ENCODE results near the gene SYNM. TPM values are rescaled to one million over a fixed set of nuclear protein-coding genes. Genes with fewer than 3 reads are reported as not detected.

SYNM gene
- total RNA-seq, 1 donor from 2014 or later: 378 TPM

DNA sequence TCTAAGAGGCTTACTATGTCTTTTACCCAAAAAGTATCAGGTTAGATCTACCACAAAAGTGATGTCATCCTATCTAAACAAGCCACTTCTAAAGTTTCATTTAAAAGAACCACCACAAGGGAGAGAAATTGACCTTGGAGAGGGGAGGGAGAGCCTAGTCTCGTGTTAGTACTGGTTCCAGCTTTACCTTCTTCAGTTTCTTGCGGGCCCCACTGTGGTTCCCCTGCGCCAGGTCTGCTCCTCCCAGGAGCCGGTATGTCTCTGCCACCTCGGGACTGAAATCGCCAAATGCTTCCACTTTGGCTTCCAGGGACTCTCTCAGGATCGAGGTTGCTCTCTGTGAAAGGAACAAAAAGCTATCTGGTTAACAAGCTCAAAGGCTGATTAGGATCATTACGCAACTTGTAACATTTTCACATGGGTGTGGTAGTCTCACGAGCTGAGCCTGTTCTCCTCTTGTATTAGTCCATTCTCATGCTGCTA, 51.1 kb downstream of the SYNM start:
- intact Hi-C loops (cut with micrococcal nuclease): no loop called here

DNA sequence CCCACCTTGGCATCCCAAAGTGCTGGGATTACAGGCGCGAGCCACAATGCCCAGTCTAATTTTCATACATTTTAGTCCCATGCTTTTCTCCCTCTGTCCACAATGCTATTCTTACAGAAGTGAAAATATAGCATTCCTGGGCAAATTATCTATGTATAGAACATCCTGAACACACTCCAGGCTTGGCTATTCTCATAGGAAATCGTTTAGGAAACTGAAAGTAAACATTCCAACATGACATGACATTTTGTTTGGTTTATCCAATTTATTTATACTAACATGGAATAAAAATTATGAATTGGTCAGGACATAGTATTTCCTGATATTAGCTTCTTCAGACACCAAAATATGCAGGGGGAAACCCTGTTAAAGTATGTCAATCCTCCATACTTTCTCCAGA, 52.6 kb downstream of the SYNM start:
- Histone ChIP-seq H3K4me1 (peaks cover 6% of the 10 kb centered on the region), H3K27me3 (ENCODE audit: low read depth) (no peaks in the 10 kb centered on the region), H3K36me3 (peaks cover 49% of the 10 kb centered on the region), H3K27ac (replicated peaks) (no peak overlapping the region), H3K9me3 (replicated peaks) (no peaks in the 10 kb centered on the region), H3K4me3 (no peak overlapping the region)
- intact Hi-C loops (cut with micrococcal nuclease): no loop called here
- TF ChIP-seq, protein P1, sequence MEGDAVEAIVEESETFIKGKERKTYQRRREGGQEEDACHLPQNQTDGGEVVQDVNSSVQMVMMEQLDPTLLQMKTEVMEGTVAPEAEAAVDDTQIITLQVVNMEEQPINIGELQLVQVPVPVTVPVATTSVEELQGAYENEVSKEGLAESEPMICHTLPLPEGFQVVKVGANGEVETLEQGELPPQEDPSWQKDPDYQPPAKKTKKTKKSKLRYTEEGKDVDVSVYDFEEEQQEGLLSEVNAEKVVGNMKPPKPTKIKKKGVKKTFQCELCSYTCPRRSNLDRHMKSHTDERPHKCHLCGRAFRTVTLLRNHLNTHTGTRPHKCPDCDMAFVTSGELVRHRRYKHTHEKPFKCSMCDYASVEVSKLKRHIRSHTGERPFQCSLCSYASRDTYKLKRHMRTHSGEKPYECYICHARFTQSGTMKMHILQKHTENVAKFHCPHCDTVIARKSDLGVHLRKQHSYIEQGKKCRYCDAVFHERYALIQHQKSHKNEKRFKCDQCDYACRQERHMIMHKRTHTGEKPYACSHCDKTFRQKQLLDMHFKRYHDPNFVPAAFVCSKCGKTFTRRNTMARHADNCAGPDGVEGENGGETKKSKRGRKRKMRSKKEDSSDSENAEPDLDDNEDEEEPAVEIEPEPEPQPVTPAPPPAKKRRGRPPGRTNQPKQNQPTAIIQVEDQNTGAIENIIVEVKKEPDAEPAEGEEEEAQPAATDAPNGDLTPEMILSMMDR (IDR thresholded peaks at IDR 0.05; ENCODE audit: borderline replicate concordance): no peak
- DNase-seq: no peak

More for the DNA sequence above, 51.1 kb downstream of the SYNM start:
- H3K27ac ChIP-seq (replicated peaks): no peak overlapping the region
- H3K9me3 ChIP-seq (replicated peaks): no peaks in the 10 kb centered on the region
- H3K4me1 ChIP-seq: peaks cover 6% of the 10 kb centered on the region
- TF ChIP-seq, protein P1 (IDR thresholded peaks at IDR 0.05; ENCODE audit: borderline replicate concordance): no peak
- H3K36me3 ChIP-seq: peaks cover 41% of the 10 kb centered on the region
- H3K27me3 ChIP-seq (ENCODE audit: low read depth): no peaks in the 10 kb centered on the region
- no peak for DNase-seq
- H3K4me3 ChIP-seq: no peak overlapping the region

DNA sequence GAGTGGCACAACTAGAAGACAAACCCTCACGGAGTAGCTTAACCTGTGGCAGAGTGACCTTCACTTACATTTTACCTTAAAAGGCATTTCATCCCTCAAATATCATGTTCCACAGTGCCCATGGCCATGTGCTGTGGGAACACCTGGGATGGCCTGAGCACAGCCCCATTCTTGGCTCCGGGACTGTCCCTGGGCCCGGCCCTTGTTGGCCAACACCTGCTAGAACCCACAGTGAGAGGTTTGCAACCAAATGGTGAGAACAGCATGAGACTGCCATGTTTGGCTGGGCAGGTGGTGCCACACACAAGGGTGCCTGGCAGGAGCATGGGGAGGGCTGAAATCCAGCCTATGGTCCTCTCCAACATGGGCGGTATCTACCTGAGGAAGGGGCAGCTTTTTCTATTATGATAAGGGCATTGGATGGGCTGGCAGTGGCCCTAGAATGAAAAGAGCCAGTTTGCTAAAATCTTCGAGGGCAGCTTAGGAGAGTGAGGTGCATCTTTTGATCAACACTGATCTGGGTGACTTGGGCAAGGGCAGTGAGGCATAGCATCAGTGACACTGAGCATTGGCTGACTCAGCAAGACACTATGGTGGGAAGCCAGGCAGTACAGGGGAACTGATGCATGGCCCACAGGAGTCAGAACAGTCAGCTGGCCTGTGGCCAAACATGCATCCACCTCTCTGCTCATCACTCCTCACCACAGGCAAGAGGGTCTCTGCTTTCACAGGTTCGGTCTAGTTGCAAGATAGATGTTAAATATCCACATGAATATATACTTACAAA, 53.9 kb downstream of the SYNM start:
- H3K9me3 ChIP-seq (replicated peaks): no peaks in the 10 kb centered on the region
- TF ChIP-seq, protein P1 (IDR thresholded peaks at IDR 0.05; ENCODE audit: borderline replicate concordance): no peak
- intact Hi-C loops (cut with micrococcal nuclease): no loop called here
- peaks cover 60% of the 10 kb centered on the region for H3K36me3 ChIP-seq
- no peaks in the 10 kb centered on the region for H3K4me1 ChIP-seq
- H3K27ac ChIP-seq (replicated peaks): no peak overlapping the region
- DNase-seq: no peak
- H3K27me3 ChIP-seq (ENCODE audit: low read depth): no peaks in the 10 kb centered on the region
- H3K4me3 ChIP-seq: no peak overlapping the region

DNA sequence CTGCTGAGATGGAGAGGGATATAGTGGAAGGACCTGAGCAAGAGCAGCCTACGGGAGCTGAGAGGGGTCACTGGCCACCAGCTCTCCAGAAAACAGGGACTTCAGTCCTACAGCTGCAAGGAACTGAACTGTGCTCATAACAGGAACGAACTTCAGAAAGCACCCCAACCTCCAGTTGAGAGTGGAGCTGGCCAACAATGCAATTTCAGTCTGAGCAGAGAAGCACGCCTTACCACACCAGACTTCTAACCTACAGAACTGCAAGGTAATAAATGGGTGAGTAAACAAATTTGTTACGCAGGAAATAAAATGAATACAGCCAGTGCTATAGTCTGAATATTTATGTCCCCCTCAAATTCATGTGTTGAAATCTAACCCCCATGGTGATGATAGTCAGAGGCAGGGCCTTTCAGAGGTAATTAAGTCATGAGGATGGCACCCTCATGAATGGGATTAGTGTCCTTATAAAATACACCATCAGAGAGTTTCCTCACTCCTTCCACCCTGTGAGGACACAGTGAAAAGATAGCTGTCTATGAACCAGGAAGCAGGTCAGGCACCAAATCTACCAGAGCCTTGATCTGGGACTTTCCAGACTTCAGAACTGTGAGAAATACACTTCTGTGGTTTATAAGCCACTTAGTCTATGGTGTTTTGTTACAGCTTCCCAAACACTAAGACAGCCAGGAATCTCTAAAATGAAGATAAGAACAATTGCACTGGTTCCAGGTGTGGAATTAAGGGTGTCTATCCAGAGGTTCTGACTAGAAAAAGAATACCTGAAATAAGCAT, 58.6 kb downstream of the SYNM start:
- H3K36me3 ChIP-seq: peaks cover 57% of the 10 kb centered on the region
- no peaks in the 10 kb centered on the region for H3K9me3 ChIP-seq (replicated peaks)
- no peaks in the 10 kb centered on the region for H3K27me3 ChIP-seq (ENCODE audit: low read depth)
- no peak for DNase-seq
- intact Hi-C loops (cut with micrococcal nuclease): no loop called here
- peaks cover 4% of the 10 kb centered on the region for H3K4me1 ChIP-seq
- TF ChIP-seq, protein P1 (IDR thresholded peaks at IDR 0.05; ENCODE audit: borderline replicate concordance): no peak
- H3K27ac ChIP-seq (replicated peaks): no peak overlapping the region
- no peak overlapping the region for H3K4me3 ChIP-seq

DNA sequence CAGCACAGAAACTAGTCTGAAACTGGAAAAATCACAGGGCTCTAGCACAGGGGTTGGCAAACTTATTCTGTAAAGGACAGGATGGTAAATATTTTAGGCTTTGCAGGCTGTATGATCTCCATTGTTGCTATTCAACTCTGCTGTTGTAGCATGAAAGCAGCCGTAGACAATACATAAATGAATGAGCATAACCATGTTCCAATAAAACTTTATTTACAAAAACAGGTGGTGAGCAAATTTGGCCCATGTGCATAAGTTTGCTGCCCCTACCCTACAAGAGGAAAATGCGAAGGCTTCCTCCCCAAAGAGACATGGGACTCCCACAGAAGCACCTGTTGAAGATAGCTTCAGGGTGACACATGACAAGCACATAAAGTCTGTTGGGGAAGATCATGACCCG, 59.2 kb downstream of the SYNM start:
- peaks cover 51% of the 10 kb centered on the region for H3K36me3 ChIP-seq
- no peak overlapping the region for H3K4me3 ChIP-seq
- intact Hi-C loops (cut with micrococcal nuclease): no loop called here
- no peaks in the 10 kb centered on the region for H3K27me3 ChIP-seq (ENCODE audit: low read depth)
- H3K4me1 ChIP-seq: peaks cover 10% of the 10 kb centered on the region
- DNase-seq: no peak
- no peaks in the 10 kb centered on the region for H3K9me3 ChIP-seq (replicated peaks)
- H3K27ac ChIP-seq (replicated peaks): no peak overlapping the region
- TF ChIP-seq, protein P1 (IDR thresholded peaks at IDR 0.05; ENCODE audit: borderline replicate concordance): no peak
